NCI-H2196 (cell line): ENCODE results near the gene METTL18.
"Not testable (repeated sequence)": the region's sequence is repeated elsewhere in the genome, so short reads cannot be mapped to it uniquely, and the experiment has no call there.

Experiments used
- DNase-seq: peaks from one replicate; lab custom pipeline; 2025; ENCODE audit not compliant: unreplicated experiment; lab: John Stamatoyannopoulos, UW

METTL18 gene

DNA sequence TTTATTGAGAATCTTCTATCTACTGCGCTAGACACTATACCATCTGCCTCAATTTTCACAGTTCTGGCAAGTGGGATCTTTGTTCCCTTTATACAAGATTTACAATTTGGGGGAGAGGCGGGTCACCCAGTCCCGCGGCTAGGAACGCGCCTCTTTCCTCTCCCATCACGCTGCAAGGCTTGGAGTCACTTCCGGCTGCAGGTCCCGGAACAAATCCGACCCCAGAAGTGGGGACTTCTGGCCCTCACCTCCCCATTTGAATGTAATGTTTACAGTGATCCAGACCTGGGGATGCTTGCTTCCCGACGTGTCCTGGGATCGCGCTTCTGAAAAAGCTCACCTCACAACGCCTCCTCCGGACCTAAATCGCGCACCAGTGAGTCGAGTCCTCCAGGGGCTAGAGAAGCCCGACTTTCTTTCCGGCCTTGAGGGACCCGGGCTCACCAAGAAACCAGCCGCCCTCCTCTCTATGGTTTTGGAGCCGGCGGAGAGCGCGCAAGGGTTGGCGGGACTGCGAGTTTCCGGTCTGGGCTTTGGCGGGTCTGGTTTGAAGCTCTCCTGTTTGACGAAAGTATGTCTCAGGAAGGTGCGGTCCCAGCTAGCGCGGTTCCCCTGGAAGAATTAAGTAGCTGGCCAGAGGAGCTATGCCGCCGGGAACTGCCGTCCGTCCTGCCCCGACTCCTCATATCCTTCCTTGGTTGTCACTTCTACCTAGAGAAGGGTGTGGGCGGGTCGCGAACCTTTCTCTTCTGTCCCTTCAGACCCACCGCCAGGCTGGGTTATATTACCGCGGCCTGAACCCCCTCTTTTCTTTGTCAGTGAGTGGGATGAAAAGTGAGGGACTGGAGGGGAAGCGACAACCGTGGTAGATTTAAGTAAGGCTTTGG lies at the start of gene METTL18:
TSS of gene METTL18 (minus strand) at position 378 of the 887 bp plus-strand sequence. CDS start 1,212 bp downstream, outside the sequence.
- DNase-seq: peak; percentile 94

- no peak for DNase-seq
Observed at GRCh38 chr1:169838942-169839341, 44.2 kb upstream of the METTL18 start.

GRCh38 chr1:169836198-169836597 lies 41.5 kb upstream of the METTL18 start:
- DNase-seq: no peak

- no peak for DNase-seq
Observed at GRCh38 chr1:169835647-169836046, 40.9 kb upstream of the METTL18 start.

GRCh38 chr1:169834869-169835268 lies 40.2 kb upstream of the METTL18 start:
- DNase-seq: no peak

DNA sequence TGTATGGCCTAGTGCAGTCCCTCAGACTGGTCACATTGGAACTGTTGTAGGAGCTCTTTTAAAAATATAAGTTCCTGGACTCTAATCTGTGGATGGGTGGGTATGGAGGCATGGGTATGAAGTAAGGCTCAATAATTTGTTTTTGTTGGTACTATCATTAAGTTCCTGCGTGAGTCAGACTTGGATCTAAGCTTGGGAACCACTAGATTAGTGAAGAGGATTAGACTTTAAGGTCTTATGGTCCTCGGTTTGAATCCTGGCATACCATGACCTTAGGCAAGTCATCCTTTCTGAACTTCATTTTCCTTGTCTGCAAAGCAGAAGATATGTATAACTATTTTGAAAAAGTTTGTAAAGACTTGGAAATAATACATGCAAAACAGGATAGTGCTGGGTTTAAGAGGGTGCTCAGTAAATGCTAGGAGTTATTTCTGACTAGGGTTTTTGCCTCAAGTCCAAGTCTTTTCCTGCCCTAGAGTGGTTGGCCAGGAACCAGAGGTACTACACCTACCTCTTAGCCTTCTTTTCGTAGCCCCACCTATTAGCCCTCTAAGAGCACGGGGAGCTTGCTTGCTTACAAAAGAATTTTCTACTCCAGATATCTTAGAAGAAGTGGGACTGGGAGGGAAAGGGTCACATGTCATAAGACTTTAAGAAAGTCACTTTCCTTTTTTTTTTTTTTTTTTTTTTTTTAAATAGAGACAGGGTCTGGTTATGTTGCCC lies 38.6 kb upstream of the METTL18 start:
- no peak for DNase-seq

DNA sequence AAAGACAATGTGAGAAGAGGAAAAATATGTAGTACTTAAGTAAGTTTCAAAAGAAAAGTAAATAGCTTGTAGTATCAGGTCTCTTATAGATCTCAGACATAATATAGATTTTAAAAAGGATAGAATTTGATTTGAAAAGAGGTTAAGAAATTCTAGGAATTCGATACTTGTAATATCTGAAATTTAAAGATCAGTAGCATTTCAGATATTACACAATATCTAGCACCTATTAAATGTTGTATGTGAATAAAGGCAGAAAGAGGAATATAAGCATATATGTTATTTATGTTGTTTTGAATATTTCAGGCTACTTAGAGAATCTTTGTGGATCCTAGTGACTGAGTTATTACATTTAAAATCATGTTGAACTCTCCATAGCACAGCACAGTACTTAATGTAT lies 35.0 kb upstream of the METTL18 start:
- DNase-seq: no peak

DNA sequence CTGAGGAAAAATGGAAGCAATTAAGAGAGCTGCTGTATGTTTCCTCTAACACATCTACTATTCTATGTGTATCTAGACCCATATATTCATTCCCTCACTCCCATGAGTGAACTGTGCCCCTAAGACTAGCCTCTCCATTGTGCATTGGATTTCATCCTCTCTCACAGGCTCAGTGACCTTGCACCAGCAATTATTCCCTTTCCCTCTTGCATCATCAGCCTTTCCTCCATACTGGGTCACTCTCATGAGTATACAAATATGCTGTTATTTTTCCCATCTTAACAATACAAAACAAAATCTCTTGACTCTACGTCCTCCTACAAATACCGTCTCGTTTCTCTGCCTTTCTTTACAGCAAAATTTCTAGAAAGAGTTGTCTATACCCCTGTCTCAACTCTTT lies 29.4 kb upstream of the METTL18 start:
- DNase-seq: no peak

GRCh38 chr1:169821500-169821899 lies 26.8 kb upstream of the METTL18 start:
- DNase-seq: no peak

GRCh38 chr1:169816617-169817016 lies 21.9 kb upstream of the METTL18 start:
- DNase-seq: no peak

- DNase-seq: no peak
Observed at GRCh38 chr1:169814265-169814664, 19.6 kb upstream of the METTL18 start.

GRCh38 chr1:169812131-169812530 lies 17.4 kb upstream of the METTL18 start:
- no peak for DNase-seq

- not testable (repeated sequence) for DNase-seq
Observed at GRCh38 chr1:169811418-169812035, 16.8 kb upstream of the METTL18 start.

DNA sequence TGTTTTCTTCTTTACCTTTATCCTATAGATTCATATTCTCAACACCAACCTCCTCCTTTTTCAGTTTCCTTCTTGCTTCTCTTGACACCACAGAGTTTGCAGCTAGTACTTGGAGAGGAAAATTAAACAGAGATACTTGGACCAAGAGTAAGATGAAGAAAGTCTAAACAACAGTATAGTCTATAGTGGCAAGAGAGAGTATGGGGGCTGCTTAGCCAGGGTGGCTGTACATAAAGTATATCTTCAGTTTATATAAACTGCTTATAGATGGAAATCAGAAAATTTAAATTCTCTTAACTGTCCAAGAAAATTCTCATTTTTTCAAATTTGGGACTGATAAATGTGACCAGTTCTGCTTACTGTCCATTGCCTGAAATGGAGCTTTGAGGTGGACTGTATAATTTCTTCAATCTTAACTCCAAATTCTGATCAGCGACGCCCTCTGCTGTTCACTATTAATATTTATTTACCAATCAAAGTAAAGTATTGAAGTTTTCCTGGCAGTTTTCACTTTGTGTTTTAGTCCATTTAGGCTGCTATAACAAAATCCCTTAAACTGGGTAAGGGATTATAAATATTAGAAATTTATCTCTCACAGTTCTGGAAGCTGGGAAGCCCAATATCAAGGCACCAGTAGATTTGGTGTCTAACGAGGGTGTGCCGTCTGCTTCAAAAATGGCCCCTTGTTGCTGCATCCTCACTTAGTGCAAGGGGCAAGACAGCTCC lies 14.8 kb upstream of the METTL18 start:
- peak; percentile 35 for DNase-seq

- DNase-seq: no peak
Observed at GRCh38 chr1:169804941-169805340, 10.2 kb upstream of the METTL18 start.

GRCh38 chr1:169802888-169803287 lies 8.2 kb upstream of the METTL18 start:
- DNase-seq: no peak

DNA sequence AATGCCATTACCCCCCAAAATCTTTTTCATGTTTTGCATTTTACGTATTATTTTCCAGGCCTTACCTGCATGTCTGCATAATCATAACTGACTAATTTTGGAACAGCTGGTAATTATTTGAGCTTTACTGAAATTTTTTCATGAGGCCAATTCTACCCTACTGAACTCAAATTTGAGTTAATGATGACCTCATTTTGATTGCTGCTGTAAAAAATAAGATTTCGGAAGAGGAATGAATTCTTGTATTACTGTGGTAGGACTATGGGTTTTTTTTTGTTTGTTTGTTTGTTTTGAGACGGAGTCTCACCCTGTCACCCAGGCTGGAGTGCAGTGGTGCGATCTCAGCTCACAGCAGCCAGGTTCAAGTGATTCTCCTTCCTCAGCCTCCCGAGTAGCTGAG lies 2.6 kb upstream of the METTL18 start:
- DNase-seq: no peak

- DNase-seq: no peak
Observed at GRCh38 chr1:169796274-169796810, 1.6 kb upstream of the METTL18 start.

GRCh38 chr1:169795687-169796086 lies 980 bp upstream of the METTL18 start:
- DNase-seq: no peak

GRCh38 chr1:169793730-169794129 lies 977 bp downstream of the METTL18 start:
- DNase-seq: no peak

DNA sequence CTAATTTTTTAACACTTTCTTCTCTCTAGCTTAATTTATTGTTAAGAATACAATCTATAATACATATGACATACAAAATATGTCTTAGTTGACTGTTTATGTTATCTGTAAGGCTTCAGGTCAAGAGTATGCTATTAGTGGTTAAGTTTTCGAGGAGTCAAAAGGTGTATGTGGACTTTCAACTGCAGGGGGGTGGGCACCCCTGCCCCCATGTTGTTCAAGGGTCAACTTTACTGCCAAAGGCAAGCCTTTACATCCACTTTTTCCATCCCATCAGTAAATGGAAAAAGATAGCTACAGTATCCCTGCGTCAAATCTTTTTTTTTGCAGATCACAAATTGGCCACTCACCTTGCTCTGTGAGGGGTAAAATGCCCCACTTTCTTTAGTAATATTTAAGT lies 6.3 kb downstream of the METTL18 start:
- DNase-seq: no peak
